HG03432 (cell line): ENCODE data around the gene DDIT4L.
"Not testable (repeated sequence)": the region's sequence is repeated elsewhere in the genome, so short reads cannot be mapped to it uniquely, and the experiment has no call there.

Source experiments
- ATAC-seq: cut with Tn5 transposase; IDR thresholded peaks from one replicate; pipeline ENCODE4 v1.9.1; 2021; ENCODE audit warnings: mild to moderate bottlenecking, moderate library complexity; ENCODE audit not compliant: unreplicated experiment

DDIT4L gene

GRCh38 chr4:100166297-100167039 is 23.8 kb downstream of the DDIT4L start:
- no peak for ATAC-seq

GRCh38 chr4:100165809-100166208 is 24.5 kb downstream of the DDIT4L start:
- no peak for ATAC-seq

- no peak for ATAC-seq
These were observed 25.2 kb downstream of the DDIT4L start for GRCh38 chr4:100164808-100165760.

GRCh38 chr4:100162027-100162685 is 28.1 kb downstream of the DDIT4L start:
- peak; percentile 88 for ATAC-seq

GRCh38 chr4:100149190-100149589 is 41.1 kb downstream of the DDIT4L start:
- ATAC-seq, result no peak

GRCh38 chr4:100147684-100148083 is 42.6 kb downstream of the DDIT4L start:
- ATAC-seq, result peak; percentile 18

- peak; percentile 53 for ATAC-seq
These were observed 43.1 kb downstream of the DDIT4L start for GRCh38 chr4:100147198-100147597.

GRCh38 chr4:100146756-100147155 is 43.5 kb downstream of the DDIT4L start:
- no peak for ATAC-seq

GRCh38 chr4:100137320-100137719 is 52.9 kb downstream of the DDIT4L start:
- ATAC-seq, result not testable (repeated sequence)
